ENCODE results near the gene TBC1D32.
A peak's percentile ranks its signal among the peaks of the same experiment; 100 is the strongest.
"Not testable (repeated sequence)": the region's sequence is repeated elsewhere in the genome, so short reads cannot be mapped to it uniquely, and the experiment has no call there.

The TBC1D32 gene, protein sequence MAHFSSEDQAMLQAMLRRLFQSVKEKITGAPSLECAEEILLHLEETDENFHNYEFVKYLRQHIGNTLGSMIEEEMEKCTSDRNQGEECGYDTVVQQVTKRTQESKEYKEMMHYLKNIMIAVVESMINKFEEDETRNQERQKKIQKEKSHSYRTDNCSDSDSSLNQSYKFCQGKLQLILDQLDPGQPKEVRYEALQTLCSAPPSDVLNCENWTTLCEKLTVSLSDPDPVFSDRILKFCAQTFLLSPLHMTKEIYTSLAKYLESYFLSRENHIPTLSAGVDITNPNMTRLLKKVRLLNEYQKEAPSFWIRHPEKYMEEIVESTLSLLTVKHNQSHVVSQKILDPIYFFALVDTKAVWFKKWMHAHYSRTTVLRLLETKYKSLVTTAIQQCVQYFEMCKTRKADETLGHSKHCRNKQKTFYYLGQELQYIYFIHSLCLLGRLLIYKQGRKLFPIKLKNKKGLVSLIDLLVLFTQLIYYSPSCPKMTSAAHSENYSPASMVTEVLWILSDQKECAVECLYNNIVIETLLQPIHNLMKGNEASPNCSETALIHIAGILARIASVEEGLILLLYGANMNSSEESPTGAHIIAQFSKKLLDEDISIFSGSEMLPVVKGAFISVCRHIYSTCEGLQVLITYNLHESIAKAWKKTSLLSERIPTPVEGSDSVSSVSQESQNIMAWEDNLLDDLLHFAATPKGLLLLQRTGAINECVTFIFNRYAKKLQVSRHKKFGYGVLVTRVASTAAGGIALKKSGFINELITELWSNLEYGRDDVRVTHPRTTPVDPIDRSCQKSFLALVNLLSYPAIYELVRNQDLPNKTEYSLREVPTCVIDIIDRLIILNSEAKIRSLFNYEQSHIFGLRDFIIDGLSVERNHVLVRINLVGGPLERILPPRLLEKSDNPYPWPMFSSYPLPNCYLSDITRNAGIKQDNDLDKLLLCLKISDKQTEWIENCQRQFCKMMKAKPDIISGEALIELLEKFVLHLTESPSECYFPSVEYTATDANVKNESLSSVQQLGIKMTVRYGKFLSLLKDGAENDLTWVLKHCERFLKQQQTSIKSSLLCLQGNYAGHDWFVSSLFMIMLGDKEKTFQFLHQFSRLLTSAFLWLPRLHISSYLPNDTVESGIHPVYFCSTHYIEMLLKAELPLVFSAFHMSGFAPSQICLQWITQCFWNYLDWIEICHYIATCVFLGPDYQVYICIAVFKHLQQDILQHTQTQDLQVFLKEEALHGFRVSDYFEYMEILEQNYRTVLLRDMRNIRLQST

DNA sequence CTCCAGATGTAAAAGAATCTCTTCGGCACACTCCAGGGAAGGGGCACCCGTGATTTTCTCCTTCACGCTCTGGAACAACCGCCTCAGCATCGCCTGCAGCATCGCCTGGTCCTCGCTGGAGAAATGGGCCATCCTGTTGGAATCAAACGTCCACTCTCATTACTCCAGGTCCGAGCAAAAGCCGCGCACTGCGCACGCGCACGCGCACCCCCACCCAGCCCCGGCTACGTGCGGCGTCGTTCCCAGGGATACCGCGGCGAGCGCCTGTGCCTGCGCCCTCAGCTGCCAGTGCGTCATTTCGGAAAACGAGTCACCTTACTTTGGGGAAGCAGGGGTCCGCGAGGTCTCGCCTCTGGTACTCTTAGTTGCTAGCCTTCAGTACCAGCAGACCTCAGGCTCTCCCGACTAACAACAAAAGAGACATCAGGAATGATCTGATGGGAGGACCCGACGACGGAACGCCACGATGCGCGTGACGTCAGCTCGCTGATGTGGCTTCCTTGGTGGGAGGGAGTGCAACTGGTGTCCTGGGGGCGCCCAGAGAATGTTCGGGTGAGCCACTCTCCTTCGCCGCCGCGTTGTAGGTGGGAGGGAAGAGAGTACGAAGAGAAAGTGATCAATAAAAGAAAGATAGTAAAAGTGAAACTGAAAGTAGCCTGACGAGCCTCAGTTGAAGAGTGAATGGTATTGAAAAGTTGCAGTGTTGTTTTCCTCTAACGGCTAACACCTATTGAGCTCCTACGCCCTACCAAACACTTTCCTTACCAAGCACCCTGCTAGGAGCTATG lies at the start of gene TBC1D32:
Gene TBC1D32 (minus strand): TSS at position 182 of the 788 bp plus-strand sequence. CDS start 50 bp downstream, at position 132.
- ATAC-seq, result peak; percentile 88 to 90

DNA sequence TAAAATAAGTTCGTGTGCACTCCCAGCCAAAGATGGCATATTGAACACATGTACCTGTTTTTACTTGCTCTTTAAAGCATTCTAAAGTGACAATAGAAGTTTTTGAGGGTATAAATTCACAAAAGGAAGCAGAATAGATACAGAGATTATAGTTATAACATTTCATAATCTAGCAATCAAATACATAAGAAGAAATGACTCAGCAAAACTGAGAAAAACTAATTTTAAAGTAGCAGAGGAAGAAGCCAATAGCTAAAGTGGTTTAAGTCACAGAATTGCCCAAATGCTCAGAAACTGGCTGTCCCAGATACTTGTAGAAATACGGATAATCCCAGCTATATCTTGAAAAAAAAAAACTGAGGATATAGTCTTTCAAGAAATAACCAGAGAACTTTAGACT lies 49.2 kb upstream of the TBC1D32 start:
- ATAC-seq, result no peak

DNA sequence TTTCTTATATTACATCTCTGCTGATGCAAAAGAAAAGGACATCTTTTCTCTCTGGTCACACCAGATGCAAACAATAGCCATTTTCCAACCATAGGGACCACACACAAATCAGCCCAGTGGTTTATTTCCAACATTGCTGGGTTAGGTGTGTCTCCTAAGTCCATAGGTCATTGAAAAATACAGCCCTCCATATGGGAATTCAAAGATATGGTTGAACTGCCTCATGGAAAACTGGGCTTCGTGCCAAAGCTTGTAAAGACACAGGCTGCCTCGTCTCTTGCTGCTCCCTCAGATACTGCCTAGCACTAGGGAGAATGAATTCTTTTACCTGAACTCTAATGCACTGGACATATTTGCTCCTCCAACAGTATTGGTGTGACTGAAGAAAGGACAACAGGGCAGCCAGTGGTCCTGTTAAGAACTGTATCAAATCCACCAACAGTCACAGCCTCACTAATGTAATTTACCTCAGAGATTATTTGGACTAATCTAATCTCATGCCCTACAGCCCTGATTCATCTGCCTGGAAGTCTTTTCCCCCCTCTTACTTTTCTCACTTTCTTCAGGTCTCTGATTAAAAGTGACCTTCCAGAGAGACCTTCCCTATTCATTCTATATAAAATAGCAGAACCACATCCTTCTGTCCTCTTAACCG lies 48.3 kb upstream of the TBC1D32 start:
- ATAC-seq, result no peak

DNA sequence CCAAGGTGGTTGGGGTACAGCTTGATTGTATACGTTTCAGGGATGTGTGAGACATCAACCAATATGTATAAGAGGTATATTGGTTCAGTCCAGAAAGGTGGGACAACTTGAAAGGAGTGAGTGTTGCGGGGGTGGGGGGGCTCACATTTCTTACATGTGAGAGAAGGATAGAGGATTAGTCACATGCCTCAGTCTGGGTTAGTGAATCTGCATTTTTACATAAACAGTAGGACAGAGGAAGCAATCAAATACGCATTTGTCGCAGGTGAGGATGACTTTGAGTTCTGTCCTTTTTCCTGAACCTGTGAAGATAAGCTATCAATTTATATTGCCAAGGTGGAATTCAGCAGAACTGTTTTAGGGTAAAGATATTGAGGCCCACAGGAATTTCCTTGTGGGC lies 42.1 kb upstream of the TBC1D32 start:
- no peak for ATAC-seq

DNA sequence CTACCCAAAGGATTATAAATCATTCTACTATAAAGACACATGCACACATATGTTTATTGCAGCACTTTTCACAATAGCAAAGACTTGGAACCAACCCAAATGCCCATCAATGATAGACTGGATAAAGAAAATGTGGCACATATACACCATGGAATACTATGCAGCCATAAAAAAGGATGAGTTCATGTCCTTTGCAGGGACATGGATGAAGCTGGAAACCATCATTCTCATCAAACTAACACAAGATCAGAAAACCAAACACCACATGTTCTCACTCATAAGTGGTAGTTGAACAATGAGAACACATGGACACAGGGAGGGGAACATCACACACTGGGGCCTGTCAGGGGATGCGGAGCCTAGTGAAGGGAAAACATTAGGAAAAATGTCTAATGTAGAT lies 39.9 kb upstream of the TBC1D32 start:
- ATAC-seq, result not testable (repeated sequence)

DNA sequence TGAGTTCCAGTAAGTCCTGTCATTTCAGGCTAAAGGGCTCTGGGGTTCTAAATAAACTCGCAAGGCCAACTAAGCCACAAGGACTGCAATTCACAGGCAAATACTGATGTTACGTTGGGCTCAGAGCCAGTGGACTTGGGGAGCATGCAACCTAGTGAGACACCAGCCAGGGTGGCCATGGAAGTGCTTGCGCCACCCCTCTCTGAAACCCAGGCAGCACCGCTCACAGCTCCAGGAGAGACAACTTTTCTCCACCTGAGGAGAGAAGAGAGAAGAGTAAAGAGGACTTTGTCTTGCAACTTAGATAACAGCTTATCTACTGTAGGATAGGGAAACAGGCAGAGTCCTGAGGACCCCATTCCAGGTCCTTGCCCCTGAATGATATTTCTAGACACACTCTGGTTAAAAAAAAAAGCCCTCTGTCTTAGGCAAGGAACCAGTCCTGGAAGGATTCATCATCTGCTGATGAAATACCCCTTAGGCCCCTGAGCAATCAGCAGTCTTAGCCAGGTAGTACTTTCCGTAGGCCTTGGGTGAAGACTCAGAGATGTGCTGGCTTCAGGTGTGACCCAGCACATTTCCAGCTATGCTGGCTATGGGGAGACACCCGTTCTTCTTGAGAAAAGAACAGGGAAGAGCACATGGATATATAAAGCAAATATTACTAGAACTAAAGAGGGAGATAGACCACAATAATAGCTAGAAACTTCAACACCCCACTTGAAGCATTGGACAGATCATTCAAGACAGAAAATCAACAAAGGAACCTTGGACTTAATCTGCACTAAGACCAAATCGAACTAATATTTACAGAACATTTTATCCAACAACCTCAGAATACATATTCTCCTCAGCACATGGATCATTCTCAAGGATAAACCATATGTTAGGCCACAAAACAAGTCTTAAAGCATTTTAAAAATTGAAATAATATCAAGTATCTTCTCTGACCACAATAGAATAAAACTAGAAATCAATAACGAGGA lies 31.5 kb upstream of the TBC1D32 start:
- no peak for ATAC-seq

DNA sequence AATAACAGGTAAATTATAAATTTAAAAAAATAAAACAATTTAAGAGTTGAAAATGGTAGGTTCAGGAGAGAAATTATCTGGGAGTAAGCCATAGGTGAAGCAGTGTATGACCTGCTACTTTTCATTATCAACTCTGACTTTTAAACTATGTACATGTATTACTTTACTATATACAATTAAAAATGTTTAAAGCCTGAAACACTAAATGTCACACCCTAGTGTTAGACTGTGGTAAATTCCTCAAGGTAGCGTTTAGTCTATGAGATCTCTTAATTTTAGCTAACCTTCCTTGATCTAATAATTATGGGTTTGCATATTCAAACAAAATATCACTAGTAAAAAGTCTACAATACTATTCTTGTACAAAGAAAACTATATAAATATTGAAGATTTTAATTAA lies 22.3 kb upstream of the TBC1D32 start:
- ATAC-seq, result no peak

DNA sequence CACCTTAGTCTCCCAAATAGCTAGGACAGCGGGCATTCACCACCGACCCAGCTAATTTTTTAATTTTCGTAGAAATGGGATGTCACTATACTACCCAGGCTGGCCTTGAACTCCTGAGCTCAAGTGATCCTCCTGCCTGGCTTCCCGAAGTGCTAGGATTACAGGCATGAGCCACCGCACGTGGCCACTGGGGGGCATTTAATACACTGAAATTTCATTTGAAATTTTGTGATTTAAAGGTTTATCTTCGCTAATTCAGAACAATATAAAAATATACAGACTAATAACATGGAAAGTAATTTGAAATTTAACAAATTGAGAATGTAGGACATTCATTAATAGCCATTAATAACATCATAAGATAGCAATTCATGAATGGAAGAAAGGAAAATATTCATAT lies 20.5 kb upstream of the TBC1D32 start:
- no peak for ATAC-seq

DNA sequence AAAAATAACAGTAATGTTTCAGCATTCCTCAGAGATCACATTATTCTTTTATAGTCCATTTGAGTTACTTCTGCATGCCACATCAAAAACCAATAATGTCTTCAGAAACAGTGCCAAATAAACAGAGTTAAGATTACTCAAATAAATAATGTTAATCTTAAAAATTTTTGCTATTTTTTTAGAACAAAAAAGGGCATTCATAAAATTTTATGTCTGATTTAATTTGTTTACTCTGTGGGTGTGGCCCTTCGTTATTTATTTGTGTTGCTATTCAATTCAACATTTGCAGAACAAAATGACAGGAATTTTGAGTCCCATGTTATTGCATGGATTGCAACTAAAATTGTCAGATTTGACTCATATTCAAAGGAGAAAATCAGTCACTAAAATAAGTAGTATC lies 18.7 kb upstream of the TBC1D32 start:
- ATAC-seq, result no peak

DNA sequence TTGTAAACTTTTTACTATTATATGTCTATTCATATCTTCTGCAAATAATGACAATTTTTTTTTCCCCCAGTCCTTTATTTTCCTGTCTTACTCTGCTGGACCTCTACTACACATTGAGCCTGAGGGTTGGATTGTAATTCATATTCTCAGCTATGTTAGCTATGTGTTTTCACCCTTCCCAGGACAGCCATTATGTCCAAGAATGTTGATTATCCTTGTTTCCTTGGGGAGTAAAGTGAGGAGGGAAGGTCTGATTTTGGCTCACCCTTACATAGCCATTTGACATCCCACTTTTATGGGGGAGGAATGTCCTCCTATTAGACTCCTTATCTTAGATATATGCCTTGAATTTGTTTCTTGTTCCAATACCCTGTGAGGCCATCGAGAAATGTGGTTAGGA lies 17.6 kb upstream of the TBC1D32 start:
- ATAC-seq, result no peak

DNA sequence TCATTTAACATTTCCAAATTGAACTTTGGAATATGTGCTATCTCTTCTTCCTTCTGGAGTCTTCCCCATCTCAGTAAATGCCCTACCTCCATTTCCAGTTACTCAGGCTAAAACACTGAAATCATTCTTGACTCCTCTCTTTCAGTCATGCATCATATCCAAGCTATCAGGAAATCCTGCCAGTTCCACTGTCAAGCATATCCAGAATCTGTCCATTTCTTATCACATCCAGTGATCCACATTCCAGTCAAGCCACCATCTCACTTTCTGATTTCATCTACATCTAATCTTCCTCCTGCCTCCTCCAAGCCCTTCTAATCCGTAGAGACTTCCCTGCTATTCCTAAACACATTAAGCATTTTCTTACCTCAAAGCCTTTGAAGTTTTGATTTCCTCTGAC lies 15.3 kb upstream of the TBC1D32 start:
- no peak for ATAC-seq

DNA sequence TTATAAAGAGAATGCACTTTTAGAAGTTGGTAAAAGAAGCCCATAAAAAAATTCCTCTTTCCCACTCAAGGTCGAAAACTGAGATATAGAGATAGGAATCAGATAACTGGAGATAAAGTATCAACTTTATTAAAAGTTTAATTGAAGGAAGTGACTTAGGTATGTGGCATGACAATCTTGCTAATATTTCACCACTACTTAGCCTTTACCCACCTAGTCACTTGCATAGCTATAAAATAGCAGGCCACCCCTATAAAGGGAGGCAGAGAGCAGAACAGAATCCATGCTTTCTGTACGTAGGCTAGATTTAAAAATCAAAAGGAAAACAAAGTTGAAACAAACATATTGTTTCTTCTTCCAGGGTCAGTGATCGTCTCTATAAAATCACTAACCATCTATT lies 13.2 kb upstream of the TBC1D32 start:
- ATAC-seq, result no peak

DNA sequence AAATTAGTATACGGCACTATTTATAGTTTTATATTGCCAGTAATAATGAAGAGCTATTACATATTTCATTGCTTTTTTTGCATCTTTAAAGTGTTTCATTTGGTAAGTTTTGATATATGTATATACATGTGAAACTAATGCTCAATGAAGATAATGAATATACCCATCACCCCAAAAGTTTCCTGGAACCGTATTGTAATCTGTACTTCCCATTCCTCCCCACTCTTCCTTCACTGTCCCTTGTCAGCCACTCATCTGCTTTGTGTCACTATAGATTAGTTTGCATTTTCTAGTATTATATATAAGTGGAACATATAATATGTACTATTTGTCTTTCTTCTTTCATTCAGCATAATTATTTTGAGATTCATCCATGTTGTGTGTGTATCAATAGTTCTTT lies 10.3 kb upstream of the TBC1D32 start:
- ATAC-seq, result no peak

DNA sequence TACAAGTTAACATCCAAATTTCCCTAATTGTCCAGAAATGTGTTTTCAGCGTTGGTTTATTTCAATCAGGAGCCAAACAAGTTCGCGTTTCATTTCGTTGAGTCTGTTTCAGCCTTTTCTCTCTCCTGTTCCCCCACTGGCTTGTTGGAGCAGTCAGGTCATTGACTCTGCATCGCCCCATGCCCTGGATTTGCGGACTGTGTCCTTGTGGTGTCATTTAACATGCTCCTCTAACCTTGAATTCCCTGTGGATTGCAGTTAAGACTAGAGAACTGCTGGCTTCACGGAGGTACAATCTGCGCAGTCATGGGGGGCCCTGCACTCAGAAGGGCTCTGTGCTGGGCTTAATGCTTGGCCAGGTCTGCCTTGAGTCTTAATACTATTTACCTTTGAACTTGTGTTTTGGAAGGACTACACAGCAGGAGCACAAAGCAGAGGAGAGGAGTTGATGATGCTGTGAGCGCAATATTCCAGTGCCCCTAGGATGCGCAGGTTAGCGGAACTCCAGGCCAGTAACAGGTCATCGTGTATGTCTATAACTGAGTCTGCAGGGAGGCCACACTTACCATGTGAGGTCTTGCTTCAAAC lies 5.5 kb upstream of the TBC1D32 start:
- no peak for ATAC-seq

DNA sequence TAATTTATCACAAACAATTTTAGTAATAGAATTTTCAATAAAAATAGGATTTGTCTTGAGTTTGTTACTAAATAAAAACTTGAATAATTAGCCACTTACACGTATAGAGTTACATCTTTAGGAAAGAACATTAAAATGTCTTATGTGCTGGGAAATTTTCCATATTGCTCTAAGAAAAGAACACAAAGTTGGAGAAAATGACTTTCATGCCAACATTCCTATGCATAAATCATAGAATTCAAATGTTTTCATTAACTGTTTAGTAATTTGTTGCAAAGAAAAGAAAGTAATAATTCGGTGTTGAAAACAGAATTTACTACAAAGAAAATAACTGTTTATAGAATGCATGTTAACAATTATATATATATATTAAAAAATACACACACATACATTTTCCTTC lies 4.7 kb upstream of the TBC1D32 start:
- no peak for ATAC-seq

DNA sequence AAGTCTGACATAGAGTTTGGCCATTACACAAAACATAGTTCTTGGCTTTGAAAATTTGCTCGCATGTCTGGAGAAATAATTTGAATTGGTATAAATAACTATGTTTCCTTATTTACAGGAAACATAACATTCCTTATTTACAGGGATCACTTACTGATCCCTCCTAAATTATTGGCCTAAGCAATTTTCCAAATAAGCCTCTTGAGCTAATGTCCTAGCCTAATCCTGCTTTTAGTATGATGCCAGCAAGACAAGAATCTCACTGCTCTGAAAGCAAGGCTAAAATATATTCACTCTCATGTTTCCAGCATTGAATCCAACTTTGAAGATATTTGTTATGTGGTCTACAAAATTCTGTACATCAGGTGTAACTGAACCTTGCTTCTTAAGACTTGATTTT lies 4.1 kb upstream of the TBC1D32 start:
- no peak for ATAC-seq

DNA sequence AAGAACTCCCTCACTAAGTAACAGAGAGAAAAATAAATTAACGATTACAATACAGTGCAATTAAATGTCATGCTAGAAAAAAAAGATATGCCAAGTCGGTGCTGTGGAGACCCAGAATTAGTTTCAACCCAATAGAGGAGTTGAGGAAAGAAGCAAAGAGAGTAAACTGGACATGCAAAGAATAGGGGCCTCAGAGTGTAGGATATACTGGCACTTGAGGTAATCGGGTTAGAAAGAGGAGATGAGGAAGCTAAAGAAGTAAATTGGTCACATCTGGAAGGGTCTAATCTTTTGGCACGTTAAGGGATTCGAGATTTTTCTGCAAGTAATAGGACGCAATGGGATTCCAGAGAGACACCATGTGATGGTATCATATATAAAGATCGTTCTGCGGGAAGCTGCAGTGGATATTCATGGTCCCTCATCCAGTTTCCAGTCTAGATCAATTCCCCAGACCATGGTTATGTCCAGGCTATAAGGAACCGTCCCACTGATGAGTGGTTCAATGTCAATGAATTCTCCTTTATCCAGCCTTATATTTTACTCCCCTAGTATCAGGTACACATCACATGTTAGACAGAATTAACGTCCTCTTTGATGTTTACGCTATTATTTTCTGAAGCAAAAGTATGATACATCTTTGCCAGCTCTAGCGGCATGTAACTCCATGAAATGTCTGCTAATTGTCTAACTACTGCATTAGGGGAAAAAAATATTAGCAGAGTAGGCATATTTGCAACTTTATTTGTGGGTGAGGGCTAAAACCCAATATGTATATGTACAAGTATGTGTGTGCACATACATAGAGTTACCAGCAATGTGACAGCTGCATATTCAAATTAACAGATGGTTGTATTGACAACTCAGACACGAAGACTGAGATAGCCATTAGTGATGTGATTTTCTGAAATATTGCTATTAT lies 1.1 kb upstream of the TBC1D32 start:
- ATAC-seq, result no peak

DNA sequence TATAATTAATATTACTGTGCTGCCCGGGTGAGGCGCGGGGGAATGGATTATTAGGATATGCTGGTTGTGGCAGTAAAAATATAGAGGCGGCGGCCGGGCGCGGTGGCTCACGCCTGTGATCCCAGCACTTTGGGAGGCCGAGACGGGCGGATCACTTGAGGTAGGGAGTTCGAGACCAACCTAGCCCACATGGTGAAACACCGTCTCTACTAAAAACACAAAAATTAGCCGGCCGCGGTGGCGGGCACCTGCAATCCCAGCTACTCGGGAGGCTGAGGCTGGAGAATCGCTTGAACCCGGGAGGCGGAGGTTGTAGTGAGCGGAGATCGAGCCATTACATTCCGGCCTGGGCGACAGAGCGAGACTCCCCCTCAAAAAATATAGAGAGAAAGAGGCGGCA lies 586 bp downstream of the TBC1D32 start:
- not testable (repeated sequence) for ATAC-seq

DNA sequence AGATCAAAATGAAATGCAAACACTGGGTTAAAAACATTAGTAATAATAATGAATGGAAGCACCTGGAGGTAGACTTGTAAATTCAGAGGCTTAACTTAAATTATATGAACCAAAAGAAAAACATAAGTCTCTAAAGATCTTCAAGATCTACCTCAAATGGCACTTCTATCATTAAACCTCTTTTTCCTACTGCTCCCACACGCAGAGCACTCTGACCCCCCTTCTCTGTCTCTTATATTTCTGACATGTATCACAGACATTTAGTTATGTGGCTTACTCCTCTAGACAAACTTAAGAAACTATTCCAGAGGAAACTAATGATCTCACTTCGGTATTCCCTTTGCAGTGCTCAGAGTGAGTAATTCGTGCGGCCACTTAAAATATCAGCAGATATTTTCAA lies 1.1 kb downstream of the TBC1D32 start:
- ATAC-seq, result no peak

Measured in activated CD4-positive, CD25-positive, alpha-beta regulatory T cell treated with anti-CD3 and anti-CD28 coated beads, Interleukin-2, amount 50 U/mL, for 24 hours (primary cell).